Suprapubic skin (tissue), 4 donors: ENCODE measurements around the gene PSTPIP1. TPM values are rescaled to one million over a fixed set of nuclear protein-coding genes. Genes with fewer than 3 reads are reported as not detected.

Experiments used
- DNase-seq, 2 donors: peaks; one replicate each; pipeline ENCODE4 v3.0.0-alpha.2; 2019; ENCODE audit warnings: low spot score in 2 of 2
- H3K27ac ChIP-seq: fragments of 200-600 bp; sonication (generic); one replicate; pipeline ENCODE4 v1.5.1; 2019
- H3K27me3 ChIP-seq: fragments of 200-600 bp; sonication (generic); one replicate; pipeline ENCODE4 v1.5.1; 2019
- H3K36me3 ChIP-seq: fragments of 200-600 bp; sonication (generic); one replicate; pipeline ENCODE4 v1.5.1; 2019
- H3K4me1 ChIP-seq: fragments of 200-600 bp; sonication (generic); one replicate; pipeline ENCODE4 v1.5.1; 2019
- H3K4me3 ChIP-seq: fragments of 200-600 bp; sonication (generic); one replicate; pipeline ENCODE4 v1.5.1; 2019; ENCODE audit warnings: mild to moderate bottlenecking
- H3K9me3 ChIP-seq: fragments of 200-600 bp; sonication (generic); one replicate; pipeline ENCODE4 v1.5.1; 2019
- EP300 ChIP-seq: sonication (generic); formaldehyde crosslinking; IDR thresholded peaks from one replicate; pipeline ENCODE4 v1.6.1; 2017; ENCODE audit warnings: antibody characterized with exemption
- POLR2A ChIP-seq, 2 donors: fragments of 450-650 bp; IDR thresholded peaks; one replicate each; pipeline ENCODE4 v1.6.1; 2017; ENCODE audit warnings: antibody characterized with exemption in 2 of 2, mild to moderate bottlenecking in 2 of 2, moderate library complexity in 2 of 2
- POLR2AphosphoS5 ChIP-seq, 3 donors: sonication (generic); formaldehyde crosslinking; IDR thresholded peaks; one replicate each; pipeline ENCODE4 v1.6.1; 2017; ENCODE audit warnings: antibody characterized with exemption in 3 of 3
- whole genome bisulfite sequencing: methylation state at CpG from one replicate; pipeline ENCODE4 v1.1.5; 2018; 5-methylcytosine and 5-hydroxymethylcytosine counted together
- total RNA-seq, 4 donors: library from RNA; depleted of rRNA; stranded (reverse); fragments of >200 nt; gene quantifications; one replicate each; pipeline ENCODE4 v1.1.0, GENCODE V29; 2016
- TF ChIP-seq, protein P1 (sequence below), 2 donors: fragments of 200-600 bp in 1 of 2; fragments of 450-650 bp in 1 of 2; sonication (generic) in 1 of 2; IDR thresholded peaks; one replicate each; pipeline ENCODE4 v1.5.1; 2016 to 2019; ENCODE audit warnings: antibody characterized with exemption in 2 of 2, mild to moderate bottlenecking in 1 of 2, moderate library complexity in 1 of 2

PSTPIP1 gene
- total RNA-seq, 4 donors from 2014 or later: 1.9 to 5.9 (median 2.6) TPM

DNA sequence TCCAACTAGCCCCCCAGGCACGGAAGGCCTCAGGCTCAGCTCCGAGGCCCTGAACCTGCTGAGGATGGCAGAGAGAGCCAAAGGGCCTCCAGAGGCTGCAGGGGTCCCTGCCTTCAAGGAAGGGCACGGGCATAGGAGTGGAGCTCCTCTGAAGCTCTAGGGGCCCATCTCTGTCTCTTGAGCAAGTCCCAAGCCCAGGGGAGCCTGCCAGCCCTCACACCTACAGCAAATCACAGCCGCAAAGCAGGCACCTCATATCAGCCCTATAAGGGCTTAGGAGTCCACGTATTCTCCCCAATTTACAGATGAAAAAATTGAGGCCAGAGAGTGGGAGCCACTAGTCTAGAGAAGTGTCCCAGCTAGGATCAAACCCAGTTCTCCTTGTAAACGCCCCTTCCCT lies 14.2 kb downstream of the PSTPIP1 start:
- no peak for DNase-seq
- Histone ChIP-seq H3K9me3 (no peaks in the 10 kb centered on the region), H3K27me3 (no peaks in the 10 kb centered on the region), H3K36me3 (no peaks in the 10 kb centered on the region), H3K4me3 (no peak overlapping the region), H3K4me1 (peaks cover 4% of the 10 kb centered on the region), H3K27ac (no peak overlapping the region)
- 81% methylated on average over 4 of the region's 6 CpGs for WGBS
- no peak for TF ChIP-seq POLR2AphosphoS5 (IDR thresholded peaks at IDR 0.05)
- no peak for TF ChIP-seq EP300
- TF ChIP-seq, protein P1, sequence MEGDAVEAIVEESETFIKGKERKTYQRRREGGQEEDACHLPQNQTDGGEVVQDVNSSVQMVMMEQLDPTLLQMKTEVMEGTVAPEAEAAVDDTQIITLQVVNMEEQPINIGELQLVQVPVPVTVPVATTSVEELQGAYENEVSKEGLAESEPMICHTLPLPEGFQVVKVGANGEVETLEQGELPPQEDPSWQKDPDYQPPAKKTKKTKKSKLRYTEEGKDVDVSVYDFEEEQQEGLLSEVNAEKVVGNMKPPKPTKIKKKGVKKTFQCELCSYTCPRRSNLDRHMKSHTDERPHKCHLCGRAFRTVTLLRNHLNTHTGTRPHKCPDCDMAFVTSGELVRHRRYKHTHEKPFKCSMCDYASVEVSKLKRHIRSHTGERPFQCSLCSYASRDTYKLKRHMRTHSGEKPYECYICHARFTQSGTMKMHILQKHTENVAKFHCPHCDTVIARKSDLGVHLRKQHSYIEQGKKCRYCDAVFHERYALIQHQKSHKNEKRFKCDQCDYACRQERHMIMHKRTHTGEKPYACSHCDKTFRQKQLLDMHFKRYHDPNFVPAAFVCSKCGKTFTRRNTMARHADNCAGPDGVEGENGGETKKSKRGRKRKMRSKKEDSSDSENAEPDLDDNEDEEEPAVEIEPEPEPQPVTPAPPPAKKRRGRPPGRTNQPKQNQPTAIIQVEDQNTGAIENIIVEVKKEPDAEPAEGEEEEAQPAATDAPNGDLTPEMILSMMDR (IDR thresholded peaks at IDR 0.05): no peak
- no peak for TF ChIP-seq POLR2A (IDR thresholded peaks at IDR 0.05)

- DNase-seq: no peak
- TF ChIP-seq POLR2AphosphoS5 (IDR thresholded peaks at IDR 0.05) (no peak), POLR2A (IDR thresholded peaks at IDR 0.05) (no peak), EP300 (no peak)
- TF ChIP-seq, protein P1 (IDR thresholded peaks at IDR 0.05): no peak
- WGBS: 81% methylated on average over 10 of the region's 14 CpGs
- no peak overlapping the region for H3K4me3 ChIP-seq
- no peaks in the 10 kb centered on the region for H3K9me3 ChIP-seq
- H3K27ac ChIP-seq: no peak overlapping the region
- H3K4me1 ChIP-seq: peaks cover 5% of the 10 kb centered on the region
- no peaks in the 10 kb centered on the region for H3K27me3 ChIP-seq
- no peaks in the 10 kb centered on the region for H3K36me3 ChIP-seq
These were observed 14.9 kb downstream of the PSTPIP1 start for GRCh38 chr15:77009646-77010311.

DNA sequence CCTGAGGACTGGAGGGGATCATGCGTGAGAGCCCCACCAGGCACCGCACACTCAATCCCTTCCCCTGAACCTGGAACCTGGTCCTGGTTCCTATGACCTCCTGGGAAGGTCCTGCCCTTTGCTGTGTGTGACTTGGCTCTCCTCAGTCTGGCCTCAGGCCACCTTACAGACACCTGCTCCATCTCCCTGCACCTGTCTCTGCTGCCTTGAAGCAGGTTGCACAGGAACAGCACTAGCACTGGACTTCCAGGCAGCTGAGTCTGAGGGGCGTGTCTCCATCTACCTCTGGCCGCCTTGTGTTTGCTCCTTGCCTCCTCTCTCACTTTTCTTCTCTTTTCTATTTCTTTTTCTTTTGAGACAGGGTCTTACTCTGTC lies 15.4 kb downstream of the PSTPIP1 start:
- Histone ChIP-seq H3K4me3 (no peak overlapping the region), H3K36me3 (no peaks in the 10 kb centered on the region), H3K9me3 (no peaks in the 10 kb centered on the region), H3K4me1 (peaks cover 5% of the 10 kb centered on the region), H3K27ac (no peak overlapping the region), H3K27me3 (no peaks in the 10 kb centered on the region)
- WGBS: 92% methylated on average over 4 of the region's 4 CpGs
- TF ChIP-seq POLR2AphosphoS5 (IDR thresholded peaks at IDR 0.05): no peak
- TF ChIP-seq POLR2A (IDR thresholded peaks at IDR 0.05): no peak
- TF ChIP-seq EP300: no peak
- TF ChIP-seq, protein P1 (IDR thresholded peaks at IDR 0.05): no peak
- no peak for DNase-seq

- 82% methylated on average over 4 of the region's 4 CpGs for WGBS
- DNase-seq: no peak
- Histone ChIP-seq H3K36me3 (no peaks in the 10 kb centered on the region), H3K27ac (no peak overlapping the region), H3K4me1 (peaks cover 5% of the 10 kb centered on the region), H3K4me3 (no peak overlapping the region), H3K9me3 (no peaks in the 10 kb centered on the region), H3K27me3 (no peaks in the 10 kb centered on the region)
- TF ChIP-seq POLR2A (IDR thresholded peaks at IDR 0.05) (no peak), EP300 (no peak), POLR2AphosphoS5 (IDR thresholded peaks at IDR 0.05) (no peak)
- TF ChIP-seq, protein P1 (IDR thresholded peaks at IDR 0.05): no peak
These were observed 15.9 kb downstream of the PSTPIP1 start for GRCh38 chr15:77010857-77011256.

GRCh38 chr15:77012117-77012712 lies 17.3 kb downstream of the PSTPIP1 start:
- Histone ChIP-seq H3K36me3 (no peaks in the 10 kb centered on the region), H3K27me3 (no peaks in the 10 kb centered on the region), H3K4me1 (peaks cover 5% of the 10 kb centered on the region), H3K9me3 (no peaks in the 10 kb centered on the region), H3K4me3 (no peak overlapping the region), H3K27ac (no peak overlapping the region)
- DNase-seq: no peak
- TF ChIP-seq, protein P1 (IDR thresholded peaks at IDR 0.05): no peak
- TF ChIP-seq POLR2A (IDR thresholded peaks at IDR 0.05) (no peak), POLR2AphosphoS5 (IDR thresholded peaks at IDR 0.05) (no peak), EP300 (no peak)
- WGBS: 97% methylated on average over 3 of the region's 3 CpGs
